ENCODE measurements around the gene MRPL45. TPM values are rescaled to one million over a fixed set of nuclear protein-coding genes. Genes with fewer than 3 reads are reported as not detected.

MRPL45 gene
- total and polyA plus RNA-seq, 2 of the 13 experiments (the other 11 are each of a cell fraction or from before 2014, with no cell fraction given): 89.5 to 157 TPM

- TF ChIP-seq ZNF317 (CRISPR knock-in tag; IDR thresholded peaks at IDR 0.05) (peak; percentile 83; the same call in 1 of the 2 replicates), MEIS1 (CRISPR knock-in tag; IDR thresholded peaks at IDR 0.05; ENCODE audit: borderline replicate concordance) (peak; percentile 88), ZNF160 (CRISPR knock-in tag; IDR thresholded peaks at IDR 0.05) (no peak; the same call in 1 of the 2 replicates), ATF2 (CRISPR knock-in tag; IDR thresholded peaks at IDR 0.05) (peak; percentile 68), ZNF564 (CRISPR knock-in tag; IDR thresholded peaks at IDR 0.05) (0 out of 2 replicates have a peak, but pooled peaks have one; percentile 11), ZSCAN21 (CRISPR knock-in tag; IDR thresholded peaks at IDR 0.05; ENCODE audit: borderline replicate concordance) (peak; percentile 21; the same call in 1 of the 2 replicates), RBM22 (optimal IDR thresholded peaks at IDR 0.05; ENCODE audit: low read length) (no peak), NR2C2 (CRISPR knock-in tag; IDR thresholded peaks at IDR 0.05; ENCODE audit: borderline replicate concordance) (peak; percentile 97), SMYD3 (CRISPR knock-in tag; IDR thresholded peaks at IDR 0.05) (no peak), KLF15 (CRISPR knock-in tag; IDR thresholded peaks at IDR 0.05; ENCODE audit: borderline replicate concordance) (no peak), FOSL1 (CRISPR knock-in tag; IDR thresholded peaks at IDR 0.05; ENCODE audit: borderline replicate concordance) (no peak), BHLHE40 (IDR thresholded peaks at IDR 0.05; ENCODE audit: low read length) (peak; percentile 13; the same call in 1 of the 2 replicates), SIX4 (CRISPR knock-in tag; IDR thresholded peaks at IDR 0.05) (0 out of 2 replicates have a peak, but pooled peaks have one; percentile 33), SP1 (IDR thresholded peaks at IDR 0.05) (no peak), SP1 (CRISPR knock-in tag; IDR thresholded peaks at IDR 0.05) (peak; percentile 85), ZNF44 (CRISPR knock-in tag; IDR thresholded peaks at IDR 0.05) (no peak)
- TF ChIP-seq, protein P1, sequence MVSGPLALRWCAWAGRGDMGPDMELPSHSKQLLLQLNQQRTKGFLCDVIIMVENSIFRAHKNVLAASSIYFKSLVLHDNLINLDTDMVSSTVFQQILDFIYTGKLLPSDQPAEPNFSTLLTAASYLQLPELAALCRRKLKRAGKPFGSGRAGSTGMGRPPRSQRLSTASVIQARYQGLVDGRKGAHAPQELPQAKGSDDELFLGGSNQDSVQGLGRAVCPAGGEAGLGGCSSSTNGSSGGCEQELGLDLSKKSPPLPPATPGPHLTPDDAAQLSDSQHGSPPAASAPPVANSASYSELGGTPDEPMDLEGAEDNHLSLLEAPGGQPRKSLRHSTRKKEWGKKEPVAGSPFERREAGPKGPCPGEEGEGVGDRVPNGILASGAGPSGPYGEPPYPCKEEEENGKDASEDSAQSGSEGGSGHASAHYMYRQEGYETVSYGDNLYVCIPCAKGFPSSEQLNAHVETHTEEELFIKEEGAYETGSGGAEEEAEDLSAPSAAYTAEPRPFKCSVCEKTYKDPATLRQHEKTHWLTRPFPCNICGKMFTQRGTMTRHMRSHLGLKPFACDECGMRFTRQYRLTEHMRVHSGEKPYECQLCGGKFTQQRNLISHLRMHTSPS (CRISPR knock-in tag; IDR thresholded peaks at IDR 0.05; ENCODE audit: low read depth): no peak
- TF ChIP-seq, protein P2, sequence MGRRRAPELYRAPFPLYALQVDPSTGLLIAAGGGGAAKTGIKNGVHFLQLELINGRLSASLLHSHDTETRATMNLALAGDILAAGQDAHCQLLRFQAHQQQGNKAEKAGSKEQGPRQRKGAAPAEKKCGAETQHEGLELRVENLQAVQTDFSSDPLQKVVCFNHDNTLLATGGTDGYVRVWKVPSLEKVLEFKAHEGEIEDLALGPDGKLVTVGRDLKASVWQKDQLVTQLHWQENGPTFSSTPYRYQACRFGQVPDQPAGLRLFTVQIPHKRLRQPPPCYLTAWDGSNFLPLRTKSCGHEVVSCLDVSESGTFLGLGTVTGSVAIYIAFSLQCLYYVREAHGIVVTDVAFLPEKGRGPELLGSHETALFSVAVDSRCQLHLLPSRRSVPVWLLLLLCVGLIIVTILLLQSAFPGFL (CRISPR knock-in tag; IDR thresholded peaks at IDR 0.05): no peak
These were observed 54.6 kb downstream of the MRPL45 start, which contains the start of gene SOCS7 (continued) for GRCh38 chr17:38351412-38352222.
